ENCODE results near the gene TBX5. TPM values are rescaled to one million over a fixed set of nuclear protein-coding genes. Genes with fewer than 3 reads are reported as not detected.

Gene TBX5
- total RNA-seq, 1 donor from 2014 or later = not detected

- no peaks in the 10 kb centered on the region for H3K36me3 Mint-ChIP-seq (ENCODE audit: unreplicated experiment)
- H3K27me3 Mint-ChIP-seq (ENCODE audit: unreplicated experiment) = peaks cover 61% of the 10 kb centered on the region
- H3K4me1 Mint-ChIP-seq (ENCODE audit: unreplicated experiment) = no peaks in the 10 kb centered on the region
- H3K9me3 Mint-ChIP-seq (ENCODE audit: unreplicated experiment) = no peaks in the 10 kb centered on the region
- no peak overlapping the region for H3K27ac Mint-ChIP-seq (ENCODE audit: unreplicated experiment)
- no peak for DNase-seq (ENCODE audit: extremely low spot score, unreplicated experiment)
- H3K4me3 Mint-ChIP-seq (ENCODE audit: unreplicated experiment) = no peak overlapping the region
- TF ChIP-seq, protein P1, sequence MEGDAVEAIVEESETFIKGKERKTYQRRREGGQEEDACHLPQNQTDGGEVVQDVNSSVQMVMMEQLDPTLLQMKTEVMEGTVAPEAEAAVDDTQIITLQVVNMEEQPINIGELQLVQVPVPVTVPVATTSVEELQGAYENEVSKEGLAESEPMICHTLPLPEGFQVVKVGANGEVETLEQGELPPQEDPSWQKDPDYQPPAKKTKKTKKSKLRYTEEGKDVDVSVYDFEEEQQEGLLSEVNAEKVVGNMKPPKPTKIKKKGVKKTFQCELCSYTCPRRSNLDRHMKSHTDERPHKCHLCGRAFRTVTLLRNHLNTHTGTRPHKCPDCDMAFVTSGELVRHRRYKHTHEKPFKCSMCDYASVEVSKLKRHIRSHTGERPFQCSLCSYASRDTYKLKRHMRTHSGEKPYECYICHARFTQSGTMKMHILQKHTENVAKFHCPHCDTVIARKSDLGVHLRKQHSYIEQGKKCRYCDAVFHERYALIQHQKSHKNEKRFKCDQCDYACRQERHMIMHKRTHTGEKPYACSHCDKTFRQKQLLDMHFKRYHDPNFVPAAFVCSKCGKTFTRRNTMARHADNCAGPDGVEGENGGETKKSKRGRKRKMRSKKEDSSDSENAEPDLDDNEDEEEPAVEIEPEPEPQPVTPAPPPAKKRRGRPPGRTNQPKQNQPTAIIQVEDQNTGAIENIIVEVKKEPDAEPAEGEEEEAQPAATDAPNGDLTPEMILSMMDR (IDR thresholded peaks at IDR 0.05) = no peak
Measured at GRCh38 chr12:114447799-114448617, 42.1 kb upstream of the TBX5 start.

- Mint-ChIP-seq H3K4me3 (ENCODE audit: unreplicated experiment) (no peak overlapping the region), H3K9me3 (ENCODE audit: unreplicated experiment) (no peaks in the 10 kb centered on the region), H3K36me3 (ENCODE audit: unreplicated experiment) (no peaks in the 10 kb centered on the region), H3K4me1 (ENCODE audit: unreplicated experiment) (no peaks in the 10 kb centered on the region), H3K27ac (ENCODE audit: unreplicated experiment) (no peak overlapping the region), H3K27me3 (ENCODE audit: unreplicated experiment) (peaks cover 69% of the 10 kb centered on the region)
- TF ChIP-seq, protein P1 (IDR thresholded peaks at IDR 0.05) = no peak
- DNase-seq (ENCODE audit: extremely low spot score, unreplicated experiment) = no peak
Measured at GRCh38 chr12:114447274-114447716, 41.4 kb upstream of the TBX5 start.

- DNase-seq (ENCODE audit: extremely low spot score, unreplicated experiment) = no peak
- Mint-ChIP-seq H3K4me3 (ENCODE audit: unreplicated experiment) (no peak overlapping the region), H3K9me3 (ENCODE audit: unreplicated experiment) (no peaks in the 10 kb centered on the region), H3K27me3 (ENCODE audit: unreplicated experiment) (peaks cover 83% of the 10 kb centered on the region), H3K27ac (ENCODE audit: unreplicated experiment) (no peak overlapping the region), H3K4me1 (ENCODE audit: unreplicated experiment) (no peaks in the 10 kb centered on the region), H3K36me3 (ENCODE audit: unreplicated experiment) (no peaks in the 10 kb centered on the region)
- TF ChIP-seq, protein P1 (IDR thresholded peaks at IDR 0.05) = no peak
Measured at GRCh38 chr12:114445401-114446323, 39.7 kb upstream of the TBX5 start.

- Mint-ChIP-seq H3K27ac (ENCODE audit: unreplicated experiment) (no peak overlapping the region), H3K4me3 (ENCODE audit: unreplicated experiment) (no peak overlapping the region), H3K36me3 (ENCODE audit: unreplicated experiment) (no peaks in the 10 kb centered on the region), H3K27me3 (ENCODE audit: unreplicated experiment) (peaks cover 90% of the 10 kb centered on the region), H3K9me3 (ENCODE audit: unreplicated experiment) (no peaks in the 10 kb centered on the region), H3K4me1 (ENCODE audit: unreplicated experiment) (no peaks in the 10 kb centered on the region)
- TF ChIP-seq, protein P1 (IDR thresholded peaks at IDR 0.05) = no peak
- DNase-seq (ENCODE audit: extremely low spot score, unreplicated experiment) = no peak
Measured at GRCh38 chr12:114444422-114445279, 38.7 kb upstream of the TBX5 start.

Measured in osteocyte (in vitro differentiated cells).